Right lung (tissue), 10 donors: ENCODE measurements around the gene TRMT2A. TPM values are rescaled to one million over a fixed set of nuclear protein-coding genes. Genes with fewer than 3 reads are reported as not detected.
"Not testable (repeated sequence)": the region's sequence is repeated elsewhere in the genome, so short reads cannot be mapped to it uniquely, and the experiment has no call there.

ENCODE experiments used
- DNase-seq, 2 donors: peaks; one replicate each; pipeline ENCODE4 v3.0.0-alpha.2; 2013
- long read RNA-seq, 8 donors: transcript quantifications; one replicate each; lab custom pipeline, GENCODE V29; 2026
- polyA plus RNA-seq, 5 donors: library from polyadenylated mRNA; unstranded; fragments of 120-200 nt; gene quantifications; one replicate each; pipeline versions ENCODE4 v1.2.1 to v1.2.3, GENCODE V29; 2013; ENCODE audit warnings: inconsistent platforms in 1 of 5, low replicate concordance in 1 of 5; ENCODE audit not compliant: insufficient read length in 5 of 5, insufficient read depth in 1 of 5

TRMT2A gene, protein sequence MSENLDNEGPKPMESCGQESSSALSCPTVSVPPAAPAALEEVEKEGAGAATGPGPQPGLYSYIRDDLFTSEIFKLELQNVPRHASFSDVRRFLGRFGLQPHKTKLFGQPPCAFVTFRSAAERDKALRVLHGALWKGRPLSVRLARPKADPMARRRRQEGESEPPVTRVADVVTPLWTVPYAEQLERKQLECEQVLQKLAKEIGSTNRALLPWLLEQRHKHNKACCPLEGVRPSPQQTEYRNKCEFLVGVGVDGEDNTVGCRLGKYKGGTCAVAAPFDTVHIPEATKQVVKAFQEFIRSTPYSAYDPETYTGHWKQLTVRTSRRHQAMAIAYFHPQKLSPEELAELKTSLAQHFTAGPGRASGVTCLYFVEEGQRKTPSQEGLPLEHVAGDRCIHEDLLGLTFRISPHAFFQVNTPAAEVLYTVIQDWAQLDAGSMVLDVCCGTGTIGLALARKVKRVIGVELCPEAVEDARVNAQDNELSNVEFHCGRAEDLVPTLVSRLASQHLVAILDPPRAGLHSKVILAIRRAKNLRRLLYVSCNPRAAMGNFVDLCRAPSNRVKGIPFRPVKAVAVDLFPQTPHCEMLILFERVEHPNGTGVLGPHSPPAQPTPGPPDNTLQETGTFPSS
- polyA plus RNA-seq = 10 to 100 TPM; 28.8 to 64.0 (median 46.4) TPM
- long read RNA-seq, donor 1, partial matches to known transcripts = 0 of 7 reads
- long read RNA-seq, donor 1, other reads (novel, unspliced or antisense) = 0 of 7 reads
- long read RNA-seq, donor 2, partial matches to known transcripts = 0 of 2 reads
- long read RNA-seq, donor 2, other reads (novel, unspliced or antisense) = 0 of 2 reads
- long read RNA-seq, donor 3, partial matches to known transcripts = 15 of 23 reads
- long read RNA-seq, donor 3, other reads (novel, unspliced or antisense) = 6 of 23 reads
- long read RNA-seq, donor 4, partial matches to known transcripts = 117 of 236 reads
- long read RNA-seq, donor 4, other reads (novel, unspliced or antisense) = 115 of 236 reads
- long read RNA-seq, donor 5, partial matches to known transcripts = 0 of 6 reads
- long read RNA-seq, donor 5, other reads (novel, unspliced or antisense) = 0 of 6 reads
- long read RNA-seq, donor 6, partial matches to known transcripts = 253 of 318 reads
- long read RNA-seq, donor 6, other reads (novel, unspliced or antisense) = 62 of 318 reads
- long read RNA-seq, donor 7, partial matches to known transcripts = 302 of 396 reads
- long read RNA-seq, donor 7, other reads (novel, unspliced or antisense) = 89 of 396 reads
- long read RNA-seq, donor 8, partial matches to known transcripts = 0 of 1 reads
- long read RNA-seq, donor 8, other reads (novel, unspliced or antisense) = 0 of 1 reads

DNA sequence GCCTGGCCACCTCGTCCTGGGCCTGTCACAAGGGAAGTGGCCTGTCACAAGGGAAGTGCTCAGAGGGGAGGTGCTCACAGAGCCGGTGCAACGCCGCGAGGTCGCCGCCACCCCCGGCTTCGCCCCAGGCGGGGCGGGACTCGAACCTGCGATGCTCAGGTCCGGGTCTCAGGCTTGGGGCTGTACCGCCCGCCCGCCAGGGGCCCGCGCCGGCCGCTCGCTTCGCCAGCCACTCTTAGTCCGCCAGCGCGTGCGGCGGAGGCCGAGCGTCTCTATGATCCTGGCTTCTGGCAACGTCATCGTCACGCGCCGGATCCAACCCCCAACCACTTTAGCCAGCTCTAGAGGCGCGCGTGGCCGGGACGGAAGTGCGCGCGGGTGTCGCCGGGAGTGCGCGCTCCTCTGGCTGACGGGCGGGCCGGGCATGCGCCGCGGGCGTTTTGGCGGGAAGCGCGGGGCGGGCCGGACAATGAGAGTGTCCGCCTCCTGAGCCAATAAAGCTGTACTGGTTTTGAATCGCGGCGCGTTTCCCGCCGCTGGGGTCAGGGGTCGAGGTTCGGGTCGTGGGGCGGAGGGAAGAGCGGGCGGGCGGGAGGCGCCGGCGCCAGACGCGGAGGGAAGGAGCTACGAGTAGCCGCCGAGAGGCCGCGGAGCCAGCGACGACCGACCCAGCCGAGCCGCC lies at the start of gene TRMT2A:
TRMT2A (minus strand) TSS at position 276 of the 682 bp plus-strand sequence. CDS start 320 bp downstream, outside the sequence.
- DNase-seq = peak; percentile 99

DNA sequence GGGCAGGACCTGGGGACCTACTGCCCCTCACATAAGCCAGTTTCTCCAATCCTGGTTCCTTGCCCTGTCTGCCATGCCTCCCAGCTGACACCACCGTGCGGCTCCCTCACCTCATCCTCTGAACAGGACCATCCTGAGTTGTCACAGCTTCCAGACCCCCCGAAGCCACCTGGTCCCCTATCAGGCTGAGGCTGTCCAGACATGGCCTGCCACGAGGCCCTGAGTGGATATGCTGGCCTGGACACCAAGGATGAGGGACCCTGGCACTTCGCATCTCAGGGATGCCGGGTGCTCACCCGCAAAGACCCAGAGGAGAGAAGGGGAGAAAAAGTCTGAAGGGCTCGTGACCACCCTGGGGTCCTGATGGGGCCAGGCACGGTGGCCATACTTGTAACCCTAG lies 49.7 kb upstream of the TRMT2A start:
- DNase-seq = no peak

- DNase-seq = no peak
Measured at GRCh38 chr22:20165913-20166312, 48.9 kb upstream of the TRMT2A start.

DNA sequence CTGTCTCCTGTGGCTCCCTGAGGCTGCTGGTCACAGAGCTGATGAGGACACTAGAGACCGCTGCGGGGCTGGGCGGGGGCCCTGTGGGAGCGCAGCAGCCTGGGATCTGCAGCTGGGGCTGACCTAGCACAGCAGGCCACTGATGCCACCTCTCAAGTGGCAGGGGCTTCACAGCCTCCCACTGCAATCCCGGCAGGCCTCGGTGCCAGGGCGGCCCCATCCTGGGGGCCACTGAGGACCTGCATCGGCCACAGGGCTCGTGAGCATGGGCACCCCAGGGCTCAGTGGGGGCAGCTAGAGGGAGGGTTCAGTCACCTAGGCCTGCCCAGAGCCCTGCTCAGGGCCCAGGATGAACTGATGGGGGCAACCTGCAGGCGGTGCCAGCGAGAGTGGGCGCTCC lies 48.4 kb upstream of the TRMT2A start:
- DNase-seq = no peak

- DNase-seq = no peak
Measured at GRCh38 chr22:20164863-20165262, 47.8 kb upstream of the TRMT2A start.

DNA sequence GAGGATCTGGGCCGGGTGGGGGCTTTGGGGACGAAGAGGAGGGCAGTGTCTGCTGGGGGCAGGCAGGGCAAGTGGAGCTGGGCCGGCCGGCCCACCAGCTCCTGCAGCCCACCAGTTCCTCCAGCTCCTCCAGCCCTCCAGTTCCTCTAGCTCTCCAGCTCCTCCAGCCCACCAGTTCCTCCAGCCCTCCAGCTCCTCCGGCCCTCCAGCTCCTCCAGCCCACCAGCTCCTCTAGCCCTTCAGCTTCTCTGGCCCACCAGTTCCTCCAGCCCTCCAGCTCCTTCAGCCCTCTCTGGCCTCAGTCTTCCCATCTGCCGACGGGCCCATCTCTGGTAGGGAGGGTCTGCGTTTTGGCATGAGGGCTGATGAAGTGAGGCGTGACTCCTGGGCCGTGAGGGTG lies 43.0 kb upstream of the TRMT2A start:
- DNase-seq = no peak

- DNase-seq = not testable (repeated sequence)
Measured at GRCh38 chr22:20159531-20159930, 42.5 kb upstream of the TRMT2A start.

- no peak for DNase-seq
Measured at GRCh38 chr22:20159076-20159475, 42.0 kb upstream of the TRMT2A start.

GRCh38 chr22:20158391-20159036 lies 41.5 kb upstream of the TRMT2A start:
- DNase-seq = no peak

DNA sequence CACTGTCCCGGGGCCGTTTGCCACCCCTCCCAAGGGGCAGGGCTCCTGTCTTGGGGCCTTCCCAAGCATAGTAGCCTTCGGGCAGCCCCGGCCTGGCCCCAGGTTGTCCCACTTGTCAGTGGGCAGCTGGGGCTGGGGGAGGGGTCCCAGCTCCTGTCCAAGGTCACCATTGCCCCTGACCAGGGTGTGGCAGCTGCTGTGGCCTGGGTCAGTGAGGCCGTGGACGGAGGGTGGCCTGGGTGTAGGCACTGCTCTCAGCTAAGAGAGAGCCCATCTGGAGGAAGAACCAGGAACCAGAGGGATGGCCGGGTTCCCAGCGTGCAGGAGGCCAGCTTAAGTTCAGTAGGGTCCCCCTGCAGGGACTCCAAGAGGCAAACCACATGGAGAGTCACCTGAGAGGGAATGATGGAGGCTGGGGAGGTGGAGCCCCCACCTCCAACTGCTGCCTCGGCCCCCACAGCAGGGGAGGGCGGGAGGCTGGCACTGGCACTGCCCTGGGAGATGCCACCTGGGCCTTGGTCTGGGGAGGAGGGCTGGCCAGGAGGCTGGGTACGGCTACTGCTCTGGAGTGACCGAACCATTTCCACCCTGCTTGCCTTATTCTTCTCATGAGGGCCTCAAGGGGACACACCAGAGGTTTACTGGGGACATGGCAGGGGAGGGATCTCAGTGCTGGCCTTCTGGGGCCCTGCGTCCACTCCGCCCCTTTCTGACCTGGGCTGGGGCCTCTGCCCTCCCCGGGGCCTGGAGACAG lies 40.6 kb upstream of the TRMT2A start:
- no peak for DNase-seq

- DNase-seq = peak; percentile 62 to 82
Measured at GRCh38 chr22:20156611-20157429, 39.8 kb upstream of the TRMT2A start.

GRCh38 chr22:20156042-20156389 lies 39.0 kb upstream of the TRMT2A start:
- no peak for DNase-seq

- no peak for DNase-seq
Measured at GRCh38 chr22:20155330-20156041, 38.5 kb upstream of the TRMT2A start.

GRCh38 chr22:20154602-20155187 lies 37.7 kb upstream of the TRMT2A start:
- no peak for DNase-seq

DNA sequence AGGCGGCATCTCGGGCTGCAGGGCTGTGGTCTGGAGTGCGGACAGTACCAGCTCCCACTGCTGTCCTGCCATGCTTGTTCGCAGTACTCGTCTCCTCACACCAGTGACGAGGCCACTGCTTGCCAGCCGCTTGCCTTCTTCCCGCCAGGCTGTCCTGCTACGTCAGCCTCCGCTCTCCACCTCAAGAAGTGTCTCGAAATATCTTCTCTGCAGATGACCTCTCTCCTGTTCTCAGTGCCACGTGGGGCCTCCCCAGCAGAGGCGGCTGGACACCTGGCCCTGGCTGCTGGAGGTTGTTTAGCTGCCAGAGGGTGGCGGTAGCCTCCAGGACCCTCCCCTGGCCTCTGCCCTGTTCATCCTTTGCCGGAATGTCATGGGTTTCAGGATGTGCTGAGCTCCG lies 36.9 kb upstream of the TRMT2A start:
- no peak for DNase-seq

DNA sequence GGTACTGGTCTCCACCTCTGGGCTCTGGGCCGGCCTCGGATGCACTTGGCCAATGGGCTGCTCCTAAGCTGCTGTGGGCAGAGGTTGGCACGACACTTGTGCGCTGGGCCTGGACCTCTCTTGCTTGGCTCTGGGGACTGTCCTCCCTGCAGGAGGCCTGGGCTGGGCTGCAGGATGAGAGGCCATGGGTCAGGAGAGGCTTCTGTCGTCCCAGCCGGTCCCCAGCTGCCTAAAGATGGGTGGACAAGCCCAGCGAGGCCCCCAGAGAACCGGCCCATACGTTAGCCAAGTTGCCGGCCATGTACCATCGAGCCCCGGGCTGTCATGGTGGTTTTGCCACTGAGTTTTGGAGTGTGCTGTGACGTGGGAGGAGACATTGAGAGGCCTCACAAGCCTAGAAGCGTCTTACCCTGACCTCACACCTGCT lies 35.5 kb upstream of the TRMT2A start:
- no peak for DNase-seq

- no peak for DNase-seq
Measured at GRCh38 chr22:20151276-20151588, 34.2 kb upstream of the TRMT2A start.
